ENCODE measurements around the gene COL21A1. TPM values are rescaled to one million over a fixed set of nuclear protein-coding genes. Genes with fewer than 3 reads are reported as not detected.
A peak's percentile ranks its signal among the peaks of the same experiment; 100 is the strongest.

COL21A1 gene
- 9.4 and 9.9 TPM in 2 replicates for polyA plus RNA-seq (2013)

GRCh38 chr6:56246881-56247653 is at the start of gene COL21A1:
TSS of gene COL21A1 (minus strand) at chr6:56247580. CDS start at chr6:56182618, 64,962 bp downstream.
- no peak within 1 kb of the TSS for H3K18ac ChIP-seq (ENCODE audit: low read length)
- no peak within 1 kb of the TSS for H2AK5ac ChIP-seq (ENCODE audit: low read length)
- H2BK5ac ChIP-seq (ENCODE audit: low read depth, low read length, poor library complexity), result no peak within 1 kb of the TSS
- no peaks in the 10 kb centered on the region for H3K27me3 ChIP-seq (ENCODE audit: insufficient read depth, low read length)
- no peaks in the 10 kb centered on the region for H3K36me3 ChIP-seq (ENCODE audit: control insufficient read depth in 1 of 2, insufficient read depth in 2 of 2, low read length in 2 of 2)
- no peak within 1 kb of the TSS for H4K8ac ChIP-seq (ENCODE audit: low read depth, low read length)
- no peak within 1 kb of the TSS for H4K91ac ChIP-seq (ENCODE audit: low read depth, low read length)
- no peaks in the 10 kb centered on the region for H3K79me1 ChIP-seq (ENCODE audit: low read length)
- H2BK12ac ChIP-seq (ENCODE audit: low read length), result no peak within 1 kb of the TSS
- peak within 1 kb of the TSS; percentile 30 for H2AFZ ChIP-seq (ENCODE audit: insufficient read depth, low read length, poor library complexity)
- no peak within 1 kb of the TSS for H3K23ac ChIP-seq (ENCODE audit: low read length)
- no peak within 1 kb of the TSS for H2BK120ac ChIP-seq (ENCODE audit: insufficient read depth, low read length, poor library complexity)
- no peak within 1 kb of the TSS for H3K14ac ChIP-seq (ENCODE audit: low read length)
- no peaks in the 10 kb centered on the region for H3K9me3 ChIP-seq (ENCODE audit: insufficient read depth, low read depth, low read length)
- peaks cover 8 to 9% of the 10 kb centered on the region in 2 experiments for H3K4me1 ChIP-seq (ENCODE audit: control insufficient read depth in 1 of 2, insufficient read depth in 2 of 2, low read length in 2 of 2)
- peak; percentile 14 to 62 for DNase-seq
- peak within 1 kb of the TSS; percentile 80 for H3K4me2 ChIP-seq (ENCODE audit: low read length)
- H3K9ac ChIP-seq (ENCODE audit: low read length), result no peak within 1 kb of the TSS
- H3K79me2 ChIP-seq (ENCODE audit: control insufficient read depth, insufficient read depth, low read length, poor library complexity), result no peaks in the 10 kb centered on the region
- H3K4ac ChIP-seq (ENCODE audit: low read depth, low read length), result no peak within 1 kb of the TSS
- peak within 1 kb of the TSS; percentile 59 for H3K4me3 ChIP-seq (ENCODE audit: low read depth, low read length)
- WGBS (ENCODE audit: extremely low coverage, insufficient coverage, insufficient read length), result no CpG with 5 or more reads among the region's 36 CpGs
- H3K27ac ChIP-seq (ENCODE audit: low read depth, low read length), result no peak within 1 kb of the TSS
- H4K12ac ChIP-seq (ENCODE audit: low read depth, low read length), result no peak within 1 kb of the TSS

DNA sequence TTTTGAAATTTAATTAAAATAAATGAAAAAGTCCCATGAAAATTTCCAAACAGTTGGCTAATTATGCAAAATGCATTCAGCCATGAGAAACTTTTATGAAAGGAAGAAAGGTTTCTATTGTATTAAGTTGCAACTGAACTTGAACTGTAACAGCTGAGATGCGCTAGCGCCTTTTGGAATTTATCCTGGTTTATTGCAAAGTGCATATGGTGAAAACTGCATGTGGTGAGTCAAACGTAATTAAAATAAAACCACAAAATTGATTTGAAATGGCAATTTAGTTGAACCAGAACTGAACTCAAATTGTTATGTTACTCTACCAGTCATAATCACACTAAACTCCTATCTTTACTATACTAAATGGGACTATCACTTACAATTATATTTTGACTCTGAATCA is 46.4 kb upstream of the COL21A1 start:
- H3K27ac ChIP-seq (ENCODE audit: low read depth, low read length), result no peak overlapping the region
- no peaks in the 10 kb centered on the region for H3K79me1 ChIP-seq (ENCODE audit: low read length)
- H2BK5ac ChIP-seq (ENCODE audit: low read depth, low read length, poor library complexity), result no peak overlapping the region
- H2AFZ ChIP-seq (ENCODE audit: insufficient read depth, low read length, poor library complexity), result no peak overlapping the region
- no peaks in the 10 kb centered on the region for H3K27me3 ChIP-seq (ENCODE audit: insufficient read depth, low read length)
- H3K36me3 ChIP-seq (ENCODE audit: control insufficient read depth in 1 of 2, insufficient read depth in 2 of 2, low read length in 2 of 2), result no peaks in the 10 kb centered on the region
- no peak for DNase-seq
- H3K79me2 ChIP-seq (ENCODE audit: control insufficient read depth, insufficient read depth, low read length, poor library complexity), result no peaks in the 10 kb centered on the region
- no peak overlapping the region for H4K8ac ChIP-seq (ENCODE audit: low read depth, low read length)
- H4K91ac ChIP-seq (ENCODE audit: low read depth, low read length), result no peak overlapping the region
- WGBS (ENCODE audit: extremely low coverage, insufficient coverage, insufficient read length), result no CpG with 5 or more reads among the region's 3 CpGs
- H3K4me3 ChIP-seq (ENCODE audit: low read depth, low read length), result no peak overlapping the region
- no peak overlapping the region for H3K4me2 ChIP-seq (ENCODE audit: low read length)
- H2BK120ac ChIP-seq (ENCODE audit: insufficient read depth, low read length, poor library complexity), result no peak overlapping the region
- no peaks in the 10 kb centered on the region for H3K9me3 ChIP-seq (ENCODE audit: insufficient read depth, low read depth, low read length)
- H4K12ac ChIP-seq (ENCODE audit: low read depth, low read length), result no peak overlapping the region
- no peak overlapping the region for H2AK5ac ChIP-seq (ENCODE audit: low read length)
- no peaks in the 10 kb centered on the region for H3K4me1 ChIP-seq (ENCODE audit: control insufficient read depth in 1 of 2, insufficient read depth in 2 of 2, low read length in 2 of 2)
- no peak overlapping the region for H3K4ac ChIP-seq (ENCODE audit: low read depth, low read length)
- no peak overlapping the region for H3K18ac ChIP-seq (ENCODE audit: low read length)
- H3K14ac ChIP-seq (ENCODE audit: low read length), result no peak overlapping the region
- no peak overlapping the region for H3K23ac ChIP-seq (ENCODE audit: low read length)
- no peak overlapping the region for H2BK12ac ChIP-seq (ENCODE audit: low read length)
- H3K9ac ChIP-seq (ENCODE audit: low read length), result no peak overlapping the region

DNA sequence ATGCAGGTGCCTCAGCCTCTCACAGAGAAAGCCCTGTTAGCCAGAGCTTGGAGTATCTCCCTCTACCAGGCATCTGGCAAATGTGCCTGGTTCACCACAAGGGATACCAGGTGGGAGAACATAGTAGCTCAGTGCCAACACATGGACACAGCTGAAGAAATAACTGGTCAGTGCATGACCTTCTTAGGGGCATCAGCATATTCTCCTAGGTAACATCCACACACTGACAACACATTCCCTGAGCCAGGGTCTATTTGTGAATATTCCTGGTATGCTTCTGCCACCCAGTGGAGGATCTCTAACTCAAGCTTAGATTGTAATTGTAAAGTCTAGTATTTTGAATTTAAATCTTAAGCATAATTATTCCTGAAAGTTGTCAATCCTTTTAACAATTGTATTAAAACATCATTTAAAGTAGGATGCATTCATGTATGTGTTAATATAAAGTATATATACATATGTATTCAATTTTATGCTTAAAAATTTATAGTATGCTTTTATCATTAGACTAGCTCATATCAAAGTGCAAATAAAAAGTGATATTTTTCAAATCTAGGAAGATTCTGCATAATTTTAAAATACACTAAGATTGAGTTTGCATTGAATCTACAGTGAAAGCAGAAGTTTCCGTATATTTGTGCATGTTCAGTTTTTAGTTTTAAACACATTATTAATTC is 45.3 kb upstream of the COL21A1 start:
- Histone ChIP-seq H3K79me2 (ENCODE audit: control insufficient read depth, insufficient read depth, low read length, poor library complexity) (no peaks in the 10 kb centered on the region), H4K12ac (ENCODE audit: low read depth, low read length) (no peak overlapping the region), H3K9ac (ENCODE audit: low read length) (no peak overlapping the region), H3K27me3 (ENCODE audit: insufficient read depth, low read length) (no peaks in the 10 kb centered on the region), H3K79me1 (ENCODE audit: low read length) (no peaks in the 10 kb centered on the region), H3K14ac (ENCODE audit: low read length) (no peak overlapping the region), H2BK5ac (ENCODE audit: low read depth, low read length, poor library complexity) (no peak overlapping the region), H3K4me3 (ENCODE audit: low read depth, low read length) (no peak overlapping the region), H3K18ac (ENCODE audit: low read length) (no peak overlapping the region), H3K4ac (ENCODE audit: low read depth, low read length) (no peak overlapping the region), H3K4me1 (ENCODE audit: control insufficient read depth in 1 of 2, insufficient read depth in 2 of 2, low read length in 2 of 2) (no peaks in the 10 kb centered on the region), H2AK5ac (ENCODE audit: low read length) (no peak overlapping the region), H3K27ac (ENCODE audit: low read depth, low read length) (no peak overlapping the region), H3K23ac (ENCODE audit: low read length) (no peak overlapping the region), H3K9me3 (ENCODE audit: insufficient read depth, low read depth, low read length) (no peaks in the 10 kb centered on the region), H3K4me2 (ENCODE audit: low read length) (no peak overlapping the region), H4K8ac (ENCODE audit: low read depth, low read length) (no peak overlapping the region), H3K36me3 (ENCODE audit: control insufficient read depth in 1 of 2, insufficient read depth in 2 of 2, low read length in 2 of 2) (no peaks in the 10 kb centered on the region), H2BK120ac (ENCODE audit: insufficient read depth, low read length, poor library complexity) (no peak overlapping the region), H2AFZ (ENCODE audit: insufficient read depth, low read length, poor library complexity) (no peak overlapping the region), H4K91ac (ENCODE audit: low read depth, low read length) (no peak overlapping the region), H2BK12ac (ENCODE audit: low read length) (no peak overlapping the region)
- DNase-seq, result peak; percentile 11 to 64
- WGBS (ENCODE audit: extremely low coverage, insufficient coverage, insufficient read length), result no CpG with 5 or more reads among the region's 1 CpG

GRCh38 chr6:56291302-56291917 is 44.0 kb upstream of the COL21A1 start:
- H3K4me3 ChIP-seq (ENCODE audit: low read depth, low read length), result no peak overlapping the region
- H3K79me1 ChIP-seq (ENCODE audit: low read length), result no peaks in the 10 kb centered on the region
- no peak overlapping the region for H3K4ac ChIP-seq (ENCODE audit: low read depth, low read length)
- H4K91ac ChIP-seq (ENCODE audit: low read depth, low read length), result no peak overlapping the region
- H2AFZ ChIP-seq (ENCODE audit: insufficient read depth, low read length, poor library complexity), result no peak overlapping the region
- H3K18ac ChIP-seq (ENCODE audit: low read length), result no peak overlapping the region
- no peak overlapping the region for H3K27ac ChIP-seq (ENCODE audit: low read depth, low read length)
- no peak overlapping the region for H3K9ac ChIP-seq (ENCODE audit: low read length)
- H2AK5ac ChIP-seq (ENCODE audit: low read length), result no peak overlapping the region
- H4K8ac ChIP-seq (ENCODE audit: low read depth, low read length), result no peak overlapping the region
- no peak overlapping the region for H2BK5ac ChIP-seq (ENCODE audit: low read depth, low read length, poor library complexity)
- DNase-seq, result no peak
- no peaks in the 10 kb centered on the region for H3K4me1 ChIP-seq (ENCODE audit: control insufficient read depth in 1 of 2, insufficient read depth in 2 of 2, low read length in 2 of 2)
- no peaks in the 10 kb centered on the region for H3K27me3 ChIP-seq (ENCODE audit: insufficient read depth, low read length)
- no CpG with 5 or more reads among the region's 7 CpGs for WGBS (ENCODE audit: extremely low coverage, insufficient coverage, insufficient read length)
- no peak overlapping the region for H3K4me2 ChIP-seq (ENCODE audit: low read length)
- H3K9me3 ChIP-seq (ENCODE audit: insufficient read depth, low read depth, low read length), result no peaks in the 10 kb centered on the region
- no peaks in the 10 kb centered on the region for H3K79me2 ChIP-seq (ENCODE audit: control insufficient read depth, insufficient read depth, low read length, poor library complexity)
- no peak overlapping the region for H4K12ac ChIP-seq (ENCODE audit: low read depth, low read length)
- no peak overlapping the region for H3K23ac ChIP-seq (ENCODE audit: low read length)
- H2BK12ac ChIP-seq (ENCODE audit: low read length), result no peak overlapping the region
- no peak overlapping the region for H2BK120ac ChIP-seq (ENCODE audit: insufficient read depth, low read length, poor library complexity)
- H3K36me3 ChIP-seq (ENCODE audit: control insufficient read depth in 1 of 2, insufficient read depth in 2 of 2, low read length in 2 of 2), result no peaks in the 10 kb centered on the region
- H3K14ac ChIP-seq (ENCODE audit: low read length), result no peak overlapping the region

Measured in trophoblast cell (in vitro differentiated cells and primary cell).